Calu3 (cell line): Measurements from ENCODE around the gene MORN4. TPM values are rescaled to one million over a fixed set of nuclear protein-coding genes. Genes with fewer than 3 reads are reported as not detected.

Experiments
- BruUV-seq: library from RNA; stranded (reverse); fragments of 400-500 nt; replicated peaks from 2 replicates; lab custom pipeline; 2021; lab: Mats Ljungman, UMichigan
- CTCF ChIA-PET: fragments of 300-600 bp; sonication (Branson Sonifier 250); formaldehyde crosslinking; loops from one replicate; lab custom pipeline; 2022; ENCODE audit warnings: antibody characterized with exemption; lab: Charles Lee
- DNase-seq: peaks from one replicate; pipeline ENCODE4 v3.0.0; 2022
- H3K27ac Mint-ChIP-seq: one replicate; pipeline ENCODE4 v1.8.0; 2022; ENCODE audit warnings: mixed read lengths; ENCODE audit not compliant: unreplicated experiment
- H3K27me3 Mint-ChIP-seq: one replicate; pipeline ENCODE4 v1.8.0; 2022; ENCODE audit warnings: mixed read lengths; ENCODE audit not compliant: unreplicated experiment
- H3K36me3 Mint-ChIP-seq: one replicate; pipeline ENCODE4 v1.8.0; 2022; ENCODE audit warnings: mild to moderate bottlenecking, moderate library complexity, mixed read lengths; ENCODE audit not compliant: insufficient read depth, unreplicated experiment
- H3K4me1 Mint-ChIP-seq: one replicate; pipeline ENCODE4 v1.8.0; 2022; ENCODE audit warnings: mild to moderate bottlenecking, low read depth, mixed read lengths; ENCODE audit not compliant: unreplicated experiment
- H3K4me3 Mint-ChIP-seq: one replicate; pipeline ENCODE4 v1.8.0; 2022; ENCODE audit warnings: mild to moderate bottlenecking, low read depth, moderate library complexity, mixed read lengths; ENCODE audit not compliant: unreplicated experiment
- H3K9me3 Mint-ChIP-seq: one replicate; pipeline ENCODE4 v1.8.0; 2022; ENCODE audit warnings: low read depth, mixed read lengths; ENCODE audit not compliant: unreplicated experiment
- intact Hi-C: fragments of 100-400 bp; cut with micrococcal nuclease; formaldehyde crosslinking; loops from one replicate; pipeline ENCODE4 v1.10.0; 2022; ENCODE audit not compliant: unreplicated experiment
- total RNA-seq: library from RNA; stranded (reverse); gene quantifications from 2 replicates; pipeline ENCODE4 v1.2.3, GENCODE V29; 2022
- TF ChIP-seq, protein P1 (sequence below): fragments of 200-600 bp; IDR thresholded peaks from one replicate; pipeline ENCODE4 v1.8.0; 2022; ENCODE audit warnings: antibody characterized with exemption; ENCODE audit not compliant: unreplicated experiment

Gene MORN4
- total RNA-seq, 1 experiment from 2014 or later: 6.2 TPM

DNA sequence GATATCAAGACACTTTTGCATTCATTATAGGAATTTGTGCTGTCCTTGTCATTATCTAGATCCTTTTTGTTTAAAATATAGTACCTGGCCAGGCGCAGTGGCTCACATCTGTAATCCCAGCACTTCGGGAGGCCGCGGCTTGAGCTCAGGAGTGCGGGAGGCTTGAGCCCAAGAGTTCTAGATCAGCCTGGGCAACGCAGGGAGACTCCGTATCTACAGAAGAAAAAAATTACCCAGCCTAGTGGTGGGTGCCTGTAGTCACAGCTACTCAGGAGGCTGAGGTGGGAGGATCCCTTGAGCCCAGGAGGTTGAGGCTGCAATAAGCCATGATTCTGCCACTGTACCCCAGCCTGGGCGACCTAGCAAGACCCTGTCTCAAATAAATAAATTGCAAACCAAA is 621 bp upstream of the MORN4 start:
- Mint-ChIP-seq H3K27ac (peak overlapping the region; percentile 96), H3K9me3 (no peaks in the 10 kb centered on the region), H3K27me3 (no peaks in the 10 kb centered on the region), H3K4me3 (peak overlapping the region; percentile 99), H3K36me3 (peaks cover 15% of the 10 kb centered on the region), H3K4me1 (no peaks in the 10 kb centered on the region)
- CTCF ChIA-PET: interaction anchor here (0.7 to 1.2 kb wide), 3 partner anchors 53 to 345 kb away, joined by 3 to 4 read pairs (median 3); partner anchors contain the start of genes ANKRD2 and AVPI1
- DNase-seq: peak; percentile 28
- TF ChIP-seq, protein P1, sequence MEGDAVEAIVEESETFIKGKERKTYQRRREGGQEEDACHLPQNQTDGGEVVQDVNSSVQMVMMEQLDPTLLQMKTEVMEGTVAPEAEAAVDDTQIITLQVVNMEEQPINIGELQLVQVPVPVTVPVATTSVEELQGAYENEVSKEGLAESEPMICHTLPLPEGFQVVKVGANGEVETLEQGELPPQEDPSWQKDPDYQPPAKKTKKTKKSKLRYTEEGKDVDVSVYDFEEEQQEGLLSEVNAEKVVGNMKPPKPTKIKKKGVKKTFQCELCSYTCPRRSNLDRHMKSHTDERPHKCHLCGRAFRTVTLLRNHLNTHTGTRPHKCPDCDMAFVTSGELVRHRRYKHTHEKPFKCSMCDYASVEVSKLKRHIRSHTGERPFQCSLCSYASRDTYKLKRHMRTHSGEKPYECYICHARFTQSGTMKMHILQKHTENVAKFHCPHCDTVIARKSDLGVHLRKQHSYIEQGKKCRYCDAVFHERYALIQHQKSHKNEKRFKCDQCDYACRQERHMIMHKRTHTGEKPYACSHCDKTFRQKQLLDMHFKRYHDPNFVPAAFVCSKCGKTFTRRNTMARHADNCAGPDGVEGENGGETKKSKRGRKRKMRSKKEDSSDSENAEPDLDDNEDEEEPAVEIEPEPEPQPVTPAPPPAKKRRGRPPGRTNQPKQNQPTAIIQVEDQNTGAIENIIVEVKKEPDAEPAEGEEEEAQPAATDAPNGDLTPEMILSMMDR: no peak
- BruUV-seq: no TSS peak
- intact Hi-C loops: no loop called here

GRCh38 chr10:97631098-97631497 is 2.2 kb downstream of the MORN4 start:
- TF ChIP-seq, protein P1: no peak
- peaks cover 15% of the 10 kb centered on the region for H3K36me3 Mint-ChIP-seq
- intact Hi-C loops: no loop called here
- DNase-seq: no peak
- H3K4me3 Mint-ChIP-seq: no peak overlapping the region
- CTCF ChIA-PET: no interaction called here
- no peaks in the 10 kb centered on the region for H3K4me1 Mint-ChIP-seq
- H3K27ac Mint-ChIP-seq: no peak overlapping the region
- H3K27me3 Mint-ChIP-seq: no peaks in the 10 kb centered on the region
- BruUV-seq: TSS peak; percentile 26
- H3K9me3 Mint-ChIP-seq: no peaks in the 10 kb centered on the region

GRCh38 chr10:97629289-97629688 is 4.0 kb downstream of the MORN4 start:
- CTCF ChIA-PET: no interaction called here
- H3K4me3 Mint-ChIP-seq: no peak overlapping the region
- no peaks in the 10 kb centered on the region for H3K27me3 Mint-ChIP-seq
- H3K36me3 Mint-ChIP-seq: peaks cover 15% of the 10 kb centered on the region
- no TSS peak for BruUV-seq
- H3K9me3 Mint-ChIP-seq: no peaks in the 10 kb centered on the region
- no peak overlapping the region for H3K27ac Mint-ChIP-seq
- DNase-seq: no peak
- TF ChIP-seq, protein P1: no peak
- intact Hi-C loops: no loop called here
- H3K4me1 Mint-ChIP-seq: no peaks in the 10 kb centered on the region

GRCh38 chr10:97628228-97628627 is 5.1 kb downstream of the MORN4 start:
- H3K4me3 Mint-ChIP-seq: no peak overlapping the region

More at GRCh38 chr10:97628228-97628627, 5.1 kb downstream of the MORN4 start:
- BruUV-seq: no TSS peak
- H3K27ac Mint-ChIP-seq: no peak overlapping the region
- H3K4me1 Mint-ChIP-seq: no peaks in the 10 kb centered on the region
- TF ChIP-seq, protein P1: no peak
- intact Hi-C loops: no loop called here
- H3K36me3 Mint-ChIP-seq: peaks cover 8% of the 10 kb centered on the region
- no peaks in the 10 kb centered on the region for H3K27me3 Mint-ChIP-seq
- DNase-seq: no peak
- CTCF ChIA-PET: interaction anchor here (0.7 kb wide), 1 partner anchor 94 kb away, joined by 4 read pairs; no protein-coding TSS in a partner anchor
- H3K9me3 Mint-ChIP-seq: no peaks in the 10 kb centered on the region
